Aorta (tissue), 5 donors: Measurements from ENCODE around the gene TTC12. TPM values are rescaled to one million over a fixed set of nuclear protein-coding genes. Genes with fewer than 3 reads are reported as not detected.

ENCODE experiments used
- ATAC-seq: fragments of 200-7000 bp; cut with Tn5 transposase; one replicate; pipeline ENCODE4 v1.9.1; 2022; ENCODE audit warnings: moderate library complexity; ENCODE audit not compliant: low FRiP score
- DNase-seq, 2 donors: peaks; one replicate each; pipeline ENCODE4 v3.0.0-alpha.2; 2020
- H3K27ac ChIP-seq, 2 donors: one replicate each; pipeline ENCODE4 v1.5.1; 2013; ENCODE audit warnings: low read length in 2 of 2, mild to moderate bottlenecking in 2 of 2, moderate library complexity in 2 of 2, control low read depth in 1 of 2, inconsistent platforms in 1 of 2, low read depth in 1 of 2
- H3K27me3 ChIP-seq, 2 donors: one replicate each; pipeline ENCODE4 v1.6.1; 2013; ENCODE audit warnings: control low read depth in 1 of 2, low read length in 1 of 2, mild to moderate bottlenecking in 1 of 2, moderate library complexity in 1 of 2; ENCODE audit not compliant: insufficient read depth in 2 of 2, control insufficient read depth in 1 of 2
- H3K36me3 ChIP-seq, 2 donors: one replicate each; pipeline ENCODE4 v1.6.1; 2013; ENCODE audit warnings: control low read depth in 1 of 2, low read length in 1 of 2, mild to moderate bottlenecking in 1 of 2; ENCODE audit not compliant: insufficient read depth in 2 of 2, control insufficient read depth in 1 of 2
- H3K4me1 ChIP-seq, 2 donors: one replicate each; pipeline ENCODE4 v1.6.1; 2013; ENCODE audit warnings: low read length in 2 of 2, control low read depth in 1 of 2, mild to moderate bottlenecking in 1 of 2, moderate library complexity in 1 of 2; ENCODE audit not compliant: insufficient read depth in 2 of 2, control insufficient read depth in 1 of 2
- H3K4me3 ChIP-seq, 2 donors: one replicate each; pipeline ENCODE4 v1.5.1; 2013; ENCODE audit warnings: low read length in 2 of 2, control low read depth in 1 of 2, mild to moderate bottlenecking in 1 of 2
- H3K9me3 ChIP-seq: one replicate; pipeline ENCODE4 v1.6.1; 2013; ENCODE audit warnings: mild to moderate bottlenecking, low read length; ENCODE audit not compliant: control insufficient read depth
- WGBS, 2 donors: extraction: QIAGEN DNeasy Blood & Tissue Kit; methylation state at CpG; one replicate each; pipeline ENCODE4 v1.1.7; 2013; 5-methylcytosine and 5-hydroxymethylcytosine counted together
- intact Hi-C, 2 donors: fragments of 100-400 bp; cut with DNase I; formaldehyde crosslinking; loops; one replicate each; pipeline versions ENCODE4 v1.14.2 to v1.15.0; 2022
- polyA plus RNA-seq, 2 donors: library from polyadenylated mRNA; stranded (reverse); fragments of 200-250 nt; gene quantifications; one replicate each; pipeline ENCODE4 v1.2.3, GENCODE V29; 2013
- total RNA-seq, 2 donors: library from RNA; stranded (reverse); fragmentation: NEBNext Ultra II Directional; extraction: Animal tissue kit (Norgen Biotek cat#: 25700); gene quantifications; one replicate each; pipeline ENCODE4 v1.2.1, GENCODE V29; 2021
- donor health status: healthy with polysubstance abuse.
- donor health status: Bipolar disorder and iron deficiency.
- donor health status: DM: no; HTN: no; CAD: no.
- donor health status: DM: no; HTN: no; CAD: no.
- donor health status: DM: yes; HTN: yes; CAD: no.

Gene TTC12
- total and polyA plus RNA-seq, 4 donors = 7.3 to 24.7 (median 10.3) TPM

GRCh38 chr11:113311536-113311935 is 2.8 kb upstream of the TTC12 start:
- ATAC-seq (no peak), DNase-seq (no peak)
- Histone ChIP-seq H3K4me1 (no peaks in the 10 kb centered on the region), H3K9me3 (no peaks in the 10 kb centered on the region), H3K36me3 (no peaks in the 10 kb centered on the region), H3K4me3 (no peak overlapping the region), H3K27me3 (no peaks in the 10 kb centered on the region), H3K27ac (no peak overlapping the region)
- intact Hi-C loops = loop anchor here in 1 of 2 donors (5.0 kb wide), 1 partner anchor 221 kb away; no protein-coding TSS in a partner anchor
- WGBS, 2 donors = 88 to 89% methylated on average over 1 of the region's 1 CpG

GRCh38 chr11:113313601-113314000 is 782 bp upstream of the TTC12 start:
- no peak for ATAC-seq
- Histone ChIP-seq H3K27me3 (no peaks in the 10 kb centered on the region), H3K27ac (no peak overlapping the region), H3K4me3 (no peak overlapping the region), H3K4me1 (no peaks in the 10 kb centered on the region), H3K36me3 (peaks cover 0 to 2% of the 10 kb centered on the region in 2 donors), H3K9me3 (no peaks in the 10 kb centered on the region)
- 91 to 97% methylated on average over 3 of the region's 3 CpGs for WGBS, 2 donors
- no peak for DNase-seq
- intact Hi-C loops = loop anchor here in 1 of 2 donors (5.0 kb wide), 1 partner anchor 219 kb away; no protein-coding TSS in a partner anchor

- ATAC-seq (no peak), DNase-seq (no peak)
- Histone ChIP-seq H3K4me1 (no peaks in the 10 kb centered on the region), H3K27me3 (no peaks in the 10 kb centered on the region), H3K9me3 (no peaks in the 10 kb centered on the region), H3K36me3 (peaks cover 0 to 2% of the 10 kb centered on the region in 2 donors), H3K4me3 (peak overlapping the region in 1 of 2 donors; percentile 49), H3K27ac (peak overlapping the region in 1 of 2 donors; percentile 22)
- intact Hi-C loops = loop anchor here in 1 of 2 donors (5.0 kb wide), 1 partner anchor 218 kb away; no protein-coding TSS in a partner anchor
- WGBS, 2 donors = 2% methylated on average over 9 of the region's 9 CpGs
Measured at GRCh38 chr11:113314065-113314388, 356 bp upstream of the TTC12 start.

GRCh38 chr11:113315811-113316210 is 1.4 kb downstream of the TTC12 start:
- DNase-seq = no peak
- Histone ChIP-seq H3K9me3 (no peaks in the 10 kb centered on the region), H3K4me3 (no peak overlapping the region), H3K27ac (no peak overlapping the region), H3K36me3 (peaks cover 0 to 2% of the 10 kb centered on the region in 2 donors), H3K4me1 (no peaks in the 10 kb centered on the region), H3K27me3 (no peaks in the 10 kb centered on the region)
- no peak for ATAC-seq
- WGBS, 2 donors = 34 to 35% methylated on average over 6 of the region's 6 CpGs
- intact Hi-C loops = no loop called here

- intact Hi-C loops = no loop called here
- Histone ChIP-seq H3K36me3 (peaks cover 0 to 2% of the 10 kb centered on the region in 2 donors), H3K9me3 (no peaks in the 10 kb centered on the region), H3K27ac (no peak overlapping the region), H3K4me1 (no peaks in the 10 kb centered on the region), H3K27me3 (no peaks in the 10 kb centered on the region), H3K4me3 (no peak overlapping the region)
- ATAC-seq = no peak
- no peak for DNase-seq
- WGBS, 2 donors = 89 to 92% methylated on average over 1 of the region's 1 CpG
Measured at GRCh38 chr11:113316256-113316655, 1.9 kb downstream of the TTC12 start.

GRCh38 chr11:113317339-113317738 is 3.0 kb downstream of the TTC12 start:
- H3K4me3 ChIP-seq = no peak overlapping the region
- WGBS, 2 donors = 97% methylated on average over 2 of the region's 2 CpGs

GRCh38 chr11:113319085-113319484 is 4.7 kb downstream of the TTC12 start:
- ATAC-seq = no peak
- intact Hi-C loops = no loop called here

More at GRCh38 chr11:113317339-113317738, 3.0 kb downstream of the TTC12 start:
- DNase-seq (no peak), ATAC-seq (no peak)
- H3K27ac ChIP-seq = no peak overlapping the region
- H3K27me3 ChIP-seq = no peaks in the 10 kb centered on the region
- H3K36me3 ChIP-seq = peaks cover 0 to 2% of the 10 kb centered on the region in 2 donors
- H3K9me3 ChIP-seq = no peaks in the 10 kb centered on the region
- H3K4me1 ChIP-seq = no peaks in the 10 kb centered on the region
- intact Hi-C loops = no loop called here

GRCh38 chr11:113322158-113322557 is 7.8 kb downstream of the TTC12 start:
- 63 to 69% methylated on average over 4 of the region's 4 CpGs for WGBS, 2 donors
- DNase-seq (no peak), ATAC-seq (no peak)
- no peaks in the 10 kb centered on the region for H3K4me1 ChIP-seq
- intact Hi-C loops = no loop called here
- H3K27ac ChIP-seq = no peak overlapping the region
- no peak overlapping the region for H3K4me3 ChIP-seq
- no peaks in the 10 kb centered on the region for H3K9me3 ChIP-seq
- no peaks in the 10 kb centered on the region for H3K27me3 ChIP-seq
- H3K36me3 ChIP-seq = peaks cover 5 to 8% of the 10 kb centered on the region in 2 donors

More at GRCh38 chr11:113319085-113319484, 4.7 kb downstream of the TTC12 start:
- H3K4me1 ChIP-seq = no peaks in the 10 kb centered on the region
- DNase-seq = no peak
- WGBS, 2 donors = 95 to 96% methylated on average over 4 of the region's 4 CpGs
- H3K9me3 ChIP-seq = no peaks in the 10 kb centered on the region
- no peak overlapping the region for H3K4me3 ChIP-seq
- H3K27ac ChIP-seq = no peak overlapping the region
- peaks cover 0 to 2% of the 10 kb centered on the region in 2 donors for H3K36me3 ChIP-seq
- no peaks in the 10 kb centered on the region for H3K27me3 ChIP-seq

- peaks cover 3 to 12% of the 10 kb centered on the region in 2 donors for H3K36me3 ChIP-seq
- intact Hi-C loops = no loop called here
- no peaks in the 10 kb centered on the region for H3K4me1 ChIP-seq
- H3K4me3 ChIP-seq = no peak overlapping the region
- H3K27me3 ChIP-seq = no peaks in the 10 kb centered on the region
- DNase-seq (no peak), ATAC-seq (no peak)
- no peaks in the 10 kb centered on the region for H3K9me3 ChIP-seq
- no peak overlapping the region for H3K27ac ChIP-seq
- 92% methylated on average over 5 of the region's 5 CpGs for whole genome bisulfite sequencing, 2 donors
Measured at GRCh38 chr11:113324250-113324649, 9.9 kb downstream of the TTC12 start.
